Adrenal gland (tissue), 5 donors: Measurements from ENCODE around the gene CCNH.

Source experiments
- POLR2A ChIP-seq, 2 donors: fragments of 450-650 bp; IDR thresholded peaks; one replicate each; pipeline ENCODE4 v1.6.1; 2017; ENCODE audit warnings: antibody characterized with exemption in 2 of 2, mild to moderate bottlenecking in 2 of 2, moderate library complexity in 1 of 2
- TF ChIP-seq, protein P1 (sequence below), 6 experiments: fragments of 450-650 bp in 4 of 6; fragments of 200-600 bp in 2 of 6; sonication (generic) in 1 of 6; IDR thresholded peaks; 1 replicate in 5 of 6; 2 replicates in 1 of 6; pipeline versions ENCODE4 v1.5.1 to v1.8.0; 2016 to 2021; ENCODE audit warnings: antibody characterized with exemption in 6 of 6, mild to moderate bottlenecking in 2 of 6, moderate library complexity in 1 of 6
- donor health status: DM: no; HTN: no; CAD: no.

DNA sequence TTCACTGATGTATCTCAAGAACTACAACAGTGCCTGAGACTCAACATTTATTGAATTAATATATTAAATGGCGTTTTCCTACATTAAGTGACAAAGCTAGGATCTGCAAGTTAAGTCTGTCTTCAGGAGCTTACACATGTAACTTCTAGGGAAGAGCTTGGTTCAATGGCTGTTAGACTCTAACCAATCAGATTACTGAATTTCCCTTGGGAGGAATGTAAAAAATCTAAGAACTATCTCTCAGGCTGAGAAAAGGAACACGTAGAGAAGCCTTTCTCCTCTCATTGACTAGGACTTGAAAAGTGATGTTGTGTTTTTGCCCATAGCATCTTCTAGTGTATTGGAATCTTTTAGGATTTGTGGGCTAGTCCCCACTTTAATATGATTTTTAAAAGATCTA lies 53.6 kb downstream of the CCNH start:
- TF ChIP-seq, protein P1, sequence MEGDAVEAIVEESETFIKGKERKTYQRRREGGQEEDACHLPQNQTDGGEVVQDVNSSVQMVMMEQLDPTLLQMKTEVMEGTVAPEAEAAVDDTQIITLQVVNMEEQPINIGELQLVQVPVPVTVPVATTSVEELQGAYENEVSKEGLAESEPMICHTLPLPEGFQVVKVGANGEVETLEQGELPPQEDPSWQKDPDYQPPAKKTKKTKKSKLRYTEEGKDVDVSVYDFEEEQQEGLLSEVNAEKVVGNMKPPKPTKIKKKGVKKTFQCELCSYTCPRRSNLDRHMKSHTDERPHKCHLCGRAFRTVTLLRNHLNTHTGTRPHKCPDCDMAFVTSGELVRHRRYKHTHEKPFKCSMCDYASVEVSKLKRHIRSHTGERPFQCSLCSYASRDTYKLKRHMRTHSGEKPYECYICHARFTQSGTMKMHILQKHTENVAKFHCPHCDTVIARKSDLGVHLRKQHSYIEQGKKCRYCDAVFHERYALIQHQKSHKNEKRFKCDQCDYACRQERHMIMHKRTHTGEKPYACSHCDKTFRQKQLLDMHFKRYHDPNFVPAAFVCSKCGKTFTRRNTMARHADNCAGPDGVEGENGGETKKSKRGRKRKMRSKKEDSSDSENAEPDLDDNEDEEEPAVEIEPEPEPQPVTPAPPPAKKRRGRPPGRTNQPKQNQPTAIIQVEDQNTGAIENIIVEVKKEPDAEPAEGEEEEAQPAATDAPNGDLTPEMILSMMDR (IDR thresholded peaks at IDR 0.05): no peak
- no peak for TF ChIP-seq POLR2A (IDR thresholded peaks at IDR 0.05)
